Neural progenitor cell (in vitro differentiated cells): ENCODE measurements around the gene STRN3.

Source experiments
- EZH2 ChIP-seq: fragments of 200-600 bp; sonication (generic); IDR thresholded peaks from 2 replicates; pipeline ENCODE4 v1.6.1; 2017; ENCODE audit warnings: antibody characterized with exemption, mild to moderate bottlenecking, moderate library complexity
- EZH2phosphoT487 ChIP-seq: fragments of 200-600 bp; sonication (generic); IDR thresholded peaks from 2 replicates; pipeline ENCODE4 v1.6.1; 2017; ENCODE audit warnings: antibody characterized with exemption
- TF ChIP-seq, protein P1 (sequence below): fragments of 200-600 bp; sonication (generic); IDR thresholded peaks from 2 replicates; pipeline ENCODE4 v1.5.1; 2017; ENCODE audit warnings: antibody characterized with exemption, mild to moderate bottlenecking

DNA sequence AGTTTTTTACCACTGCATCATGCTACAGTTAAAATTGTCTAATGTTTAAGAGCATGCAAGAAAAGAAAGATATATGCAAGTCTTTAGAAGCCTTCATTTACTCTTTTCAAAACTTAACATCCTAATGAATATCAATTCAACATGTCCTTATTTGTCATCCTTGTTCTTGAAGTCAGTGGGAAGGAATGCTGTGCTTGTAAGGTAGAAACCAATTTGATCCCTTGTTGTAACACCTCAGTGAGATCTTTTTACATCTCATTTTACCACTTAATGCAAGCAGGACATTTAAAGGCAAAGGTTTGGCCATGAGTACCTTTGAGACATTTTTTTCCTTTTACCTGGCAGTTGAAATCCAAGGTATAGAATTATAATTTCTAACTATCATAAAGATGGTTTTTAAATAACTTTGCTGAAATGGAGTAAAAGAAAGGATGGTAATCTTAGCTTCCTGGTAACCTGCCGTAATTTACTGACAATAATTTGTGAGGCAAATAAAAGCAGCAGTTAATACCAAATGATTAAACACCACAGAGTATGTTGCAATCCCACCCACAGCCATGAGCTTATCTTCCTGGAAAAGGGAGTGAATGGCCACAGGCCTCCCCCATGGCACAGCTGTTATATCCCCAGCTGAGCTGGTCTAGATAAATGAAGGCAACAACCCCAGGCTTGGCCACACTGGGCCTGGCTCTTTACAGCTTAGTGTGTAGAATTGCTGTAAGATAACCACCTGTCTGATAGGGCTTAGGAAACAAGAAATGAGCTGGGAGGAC lies 33.2 kb upstream of the STRN3 start:
- TF ChIP-seq, protein P1, sequence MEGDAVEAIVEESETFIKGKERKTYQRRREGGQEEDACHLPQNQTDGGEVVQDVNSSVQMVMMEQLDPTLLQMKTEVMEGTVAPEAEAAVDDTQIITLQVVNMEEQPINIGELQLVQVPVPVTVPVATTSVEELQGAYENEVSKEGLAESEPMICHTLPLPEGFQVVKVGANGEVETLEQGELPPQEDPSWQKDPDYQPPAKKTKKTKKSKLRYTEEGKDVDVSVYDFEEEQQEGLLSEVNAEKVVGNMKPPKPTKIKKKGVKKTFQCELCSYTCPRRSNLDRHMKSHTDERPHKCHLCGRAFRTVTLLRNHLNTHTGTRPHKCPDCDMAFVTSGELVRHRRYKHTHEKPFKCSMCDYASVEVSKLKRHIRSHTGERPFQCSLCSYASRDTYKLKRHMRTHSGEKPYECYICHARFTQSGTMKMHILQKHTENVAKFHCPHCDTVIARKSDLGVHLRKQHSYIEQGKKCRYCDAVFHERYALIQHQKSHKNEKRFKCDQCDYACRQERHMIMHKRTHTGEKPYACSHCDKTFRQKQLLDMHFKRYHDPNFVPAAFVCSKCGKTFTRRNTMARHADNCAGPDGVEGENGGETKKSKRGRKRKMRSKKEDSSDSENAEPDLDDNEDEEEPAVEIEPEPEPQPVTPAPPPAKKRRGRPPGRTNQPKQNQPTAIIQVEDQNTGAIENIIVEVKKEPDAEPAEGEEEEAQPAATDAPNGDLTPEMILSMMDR: no peak
- no peak for TF ChIP-seq EZH2
- TF ChIP-seq EZH2phosphoT487: no peak
